ENCODE data around the gene ZNF521. TPM values are rescaled to one million over a fixed set of nuclear protein-coding genes. Genes with fewer than 3 reads are reported as not detected.

Gene ZNF521
- total RNA-seq, 1 donor from 2014 or later, result 58.7 TPM

- no peak for DNase-seq
- H3K36me3 Mint-ChIP-seq (ENCODE audit: unreplicated experiment), result no peaks in the 10 kb centered on the region
- H3K27me3 Mint-ChIP-seq (ENCODE audit: unreplicated experiment), result no peaks in the 10 kb centered on the region
- H3K27ac Mint-ChIP-seq (ENCODE audit: unreplicated experiment), result no peak overlapping the region
- no peaks in the 10 kb centered on the region for H3K9me3 Mint-ChIP-seq (ENCODE audit: unreplicated experiment)
- no peak overlapping the region for H3K4me3 Mint-ChIP-seq (ENCODE audit: unreplicated experiment)
- TF ChIP-seq, protein P1, sequence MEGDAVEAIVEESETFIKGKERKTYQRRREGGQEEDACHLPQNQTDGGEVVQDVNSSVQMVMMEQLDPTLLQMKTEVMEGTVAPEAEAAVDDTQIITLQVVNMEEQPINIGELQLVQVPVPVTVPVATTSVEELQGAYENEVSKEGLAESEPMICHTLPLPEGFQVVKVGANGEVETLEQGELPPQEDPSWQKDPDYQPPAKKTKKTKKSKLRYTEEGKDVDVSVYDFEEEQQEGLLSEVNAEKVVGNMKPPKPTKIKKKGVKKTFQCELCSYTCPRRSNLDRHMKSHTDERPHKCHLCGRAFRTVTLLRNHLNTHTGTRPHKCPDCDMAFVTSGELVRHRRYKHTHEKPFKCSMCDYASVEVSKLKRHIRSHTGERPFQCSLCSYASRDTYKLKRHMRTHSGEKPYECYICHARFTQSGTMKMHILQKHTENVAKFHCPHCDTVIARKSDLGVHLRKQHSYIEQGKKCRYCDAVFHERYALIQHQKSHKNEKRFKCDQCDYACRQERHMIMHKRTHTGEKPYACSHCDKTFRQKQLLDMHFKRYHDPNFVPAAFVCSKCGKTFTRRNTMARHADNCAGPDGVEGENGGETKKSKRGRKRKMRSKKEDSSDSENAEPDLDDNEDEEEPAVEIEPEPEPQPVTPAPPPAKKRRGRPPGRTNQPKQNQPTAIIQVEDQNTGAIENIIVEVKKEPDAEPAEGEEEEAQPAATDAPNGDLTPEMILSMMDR (IDR thresholded peaks at IDR 0.05; ENCODE audit: partially characterized antibody, unreplicated experiment), result no peak
- peaks cover 18% of the 10 kb centered on the region for H3K4me1 Mint-ChIP-seq (ENCODE audit: low read depth, unreplicated experiment)
Observed at GRCh38 chr18:25062720-25063119, 289.2 kb downstream of the ZNF521 start.

DNA sequence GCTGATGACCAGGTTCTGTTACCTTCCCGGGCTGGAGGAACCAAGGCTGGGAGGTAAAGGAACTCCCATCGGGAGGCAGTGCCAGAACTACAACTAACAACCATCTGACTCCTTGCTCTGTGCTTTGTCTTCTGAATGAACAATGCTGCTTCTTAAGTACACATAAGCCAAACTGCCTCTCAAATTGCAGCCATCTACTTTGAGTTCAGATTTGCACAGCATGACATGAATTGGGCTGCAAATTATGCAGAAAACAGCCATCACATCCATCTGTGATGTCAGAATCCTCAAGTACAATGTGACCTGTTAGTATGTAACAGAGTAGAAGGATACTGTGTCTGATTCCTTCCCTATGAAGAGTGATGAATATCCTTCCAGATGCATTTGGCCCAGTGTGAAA lies 290.6 kb downstream of the ZNF521 start:
- Mint-ChIP-seq H3K27me3 (ENCODE audit: unreplicated experiment) (no peaks in the 10 kb centered on the region), H3K4me3 (ENCODE audit: unreplicated experiment) (no peak overlapping the region), H3K9me3 (ENCODE audit: unreplicated experiment) (peaks cover 2% of the 10 kb centered on the region), H3K36me3 (ENCODE audit: unreplicated experiment) (no peaks in the 10 kb centered on the region), H3K4me1 (ENCODE audit: low read depth, unreplicated experiment) (peaks cover 12% of the 10 kb centered on the region), H3K27ac (ENCODE audit: unreplicated experiment) (no peak overlapping the region)
- TF ChIP-seq, protein P1 (IDR thresholded peaks at IDR 0.05; ENCODE audit: partially characterized antibody, unreplicated experiment), result no peak
- no peak for DNase-seq

GRCh38 chr18:25058521-25058920 lies 293.4 kb downstream of the ZNF521 start:
- H3K4me1 Mint-ChIP-seq (ENCODE audit: low read depth, unreplicated experiment), result peaks cover 7% of the 10 kb centered on the region
- H3K36me3 Mint-ChIP-seq (ENCODE audit: unreplicated experiment), result no peaks in the 10 kb centered on the region
- TF ChIP-seq, protein P1 (IDR thresholded peaks at IDR 0.05; ENCODE audit: partially characterized antibody, unreplicated experiment), result no peak
- no peak for DNase-seq
- peaks cover 2% of the 10 kb centered on the region for H3K9me3 Mint-ChIP-seq (ENCODE audit: unreplicated experiment)
- H3K4me3 Mint-ChIP-seq (ENCODE audit: unreplicated experiment), result no peak overlapping the region
- H3K27me3 Mint-ChIP-seq (ENCODE audit: unreplicated experiment), result no peaks in the 10 kb centered on the region
- no peak overlapping the region for H3K27ac Mint-ChIP-seq (ENCODE audit: unreplicated experiment)

DNA sequence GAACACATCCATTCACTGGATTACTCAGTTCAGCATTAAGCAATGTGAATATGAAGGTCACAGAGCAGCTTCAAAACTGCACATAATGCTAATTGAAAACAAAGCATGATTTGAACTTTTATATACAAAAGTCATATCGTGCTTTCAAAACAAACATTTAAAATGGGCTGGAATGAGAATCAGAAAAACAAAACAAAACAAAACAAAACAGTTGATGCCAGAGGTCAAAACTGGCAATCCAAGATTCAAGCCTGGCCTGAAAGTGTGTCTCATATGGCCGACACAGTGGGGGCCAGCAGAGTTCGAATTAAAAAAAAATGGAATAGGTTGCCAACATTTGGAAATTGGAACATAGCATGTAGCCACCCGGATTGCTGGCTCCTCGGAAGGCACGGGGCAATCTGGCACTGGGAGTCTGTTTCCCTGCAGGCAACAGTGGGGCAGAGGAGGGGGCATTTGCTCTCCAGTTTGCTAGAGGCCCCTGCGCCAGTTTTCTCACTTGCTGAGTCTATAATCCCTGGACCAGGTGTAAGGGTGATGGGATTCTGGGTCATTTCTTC lies 294.4 kb downstream of the ZNF521 start:
- TF ChIP-seq, protein P1 (IDR thresholded peaks at IDR 0.05; ENCODE audit: partially characterized antibody, unreplicated experiment), result no peak
- no peak for DNase-seq
- no peak overlapping the region for H3K4me3 Mint-ChIP-seq (ENCODE audit: unreplicated experiment)
- H3K9me3 Mint-ChIP-seq (ENCODE audit: unreplicated experiment), result peaks cover 2% of the 10 kb centered on the region
- no peak overlapping the region for H3K27ac Mint-ChIP-seq (ENCODE audit: unreplicated experiment)
- H3K4me1 Mint-ChIP-seq (ENCODE audit: low read depth, unreplicated experiment), result peaks cover 2% of the 10 kb centered on the region
- no peaks in the 10 kb centered on the region for H3K27me3 Mint-ChIP-seq (ENCODE audit: unreplicated experiment)
- no peaks in the 10 kb centered on the region for H3K36me3 Mint-ChIP-seq (ENCODE audit: unreplicated experiment)

DNA sequence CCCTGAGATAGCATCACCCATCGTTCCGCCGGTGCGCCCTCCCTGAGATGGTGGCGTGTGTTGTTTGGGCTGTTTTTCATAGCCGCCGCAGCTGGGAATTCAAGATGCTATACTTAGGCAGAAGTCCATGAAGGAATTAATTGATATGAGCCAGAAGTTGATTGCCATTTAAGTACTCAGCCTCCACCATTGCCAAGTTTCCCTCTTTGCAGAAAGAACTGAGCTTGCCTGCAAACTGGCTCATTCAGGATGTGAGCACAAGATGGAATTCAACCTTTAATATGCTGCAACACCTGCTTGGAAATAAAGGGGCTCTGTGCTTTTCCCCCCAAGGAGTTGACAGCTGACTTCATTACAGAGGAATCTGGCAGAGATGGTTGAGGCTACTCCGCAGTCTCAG lies 295.5 kb downstream of the ZNF521 start:
- H3K27me3 Mint-ChIP-seq (ENCODE audit: unreplicated experiment), result no peaks in the 10 kb centered on the region
- H3K36me3 Mint-ChIP-seq (ENCODE audit: unreplicated experiment), result no peaks in the 10 kb centered on the region
- no peak overlapping the region for H3K27ac Mint-ChIP-seq (ENCODE audit: unreplicated experiment)
- H3K9me3 Mint-ChIP-seq (ENCODE audit: unreplicated experiment), result peaks cover 2% of the 10 kb centered on the region
- TF ChIP-seq, protein P1 (IDR thresholded peaks at IDR 0.05; ENCODE audit: partially characterized antibody, unreplicated experiment), result no peak
- no peak overlapping the region for H3K4me3 Mint-ChIP-seq (ENCODE audit: unreplicated experiment)
- DNase-seq, result no peak
- no peaks in the 10 kb centered on the region for H3K4me1 Mint-ChIP-seq (ENCODE audit: low read depth, unreplicated experiment)
